GM18498 (cell line): ENCODE measurements around the gene RPGRIP1.
"Not testable (repeated sequence)": the region's sequence is repeated elsewhere in the genome, so short reads cannot be mapped to it uniquely, and the experiment has no call there.

Experiments
- ATAC-seq: cut with Tn5 transposase; IDR thresholded peaks from one replicate; pipeline ENCODE4 v1.9.1; 2021; ENCODE audit warnings: mild to moderate bottlenecking, moderate library complexity; ENCODE audit not compliant: unreplicated experiment

The RPGRIP1 gene

DNA sequence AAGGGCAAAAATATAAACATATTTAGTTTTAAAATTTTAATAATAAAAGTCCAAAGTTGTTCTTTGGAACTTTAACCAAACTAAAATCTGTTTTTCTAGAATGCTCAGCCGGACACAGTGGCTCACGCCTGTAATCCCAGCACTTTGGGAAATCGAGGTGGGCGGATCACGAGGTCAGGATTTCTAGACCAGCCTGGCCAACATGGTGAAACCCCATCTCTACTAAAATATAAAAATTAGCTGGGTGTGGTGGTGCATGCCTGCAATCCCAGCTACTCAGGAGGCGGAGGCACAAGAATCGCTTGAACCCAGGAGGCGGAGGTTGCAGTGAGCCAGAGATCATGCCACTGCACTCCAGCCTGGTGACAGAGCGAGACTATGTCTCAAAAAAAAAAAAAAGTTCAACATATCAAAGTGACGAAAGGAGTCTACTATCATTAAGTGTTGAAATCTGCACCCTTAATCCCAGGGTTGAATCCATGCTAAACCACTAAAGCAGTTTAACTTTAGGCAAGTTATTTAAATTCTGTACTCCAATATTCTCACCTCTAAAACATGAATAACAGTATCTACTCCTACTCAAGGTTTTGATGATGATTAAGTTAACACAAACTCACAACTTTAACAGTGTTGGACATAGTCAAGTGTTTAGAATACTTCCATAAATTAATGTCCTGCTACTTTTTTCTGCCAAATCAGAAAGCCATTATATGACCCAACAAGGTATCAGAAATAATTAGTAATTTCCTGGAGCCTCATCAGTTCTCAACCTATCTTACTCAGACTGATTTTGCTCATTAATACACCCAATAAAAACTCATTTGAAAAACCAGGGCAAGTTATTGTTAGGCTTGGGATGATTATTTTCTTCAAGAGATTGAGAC, 21.6 kb upstream of the RPGRIP1 start:
- no peak for ATAC-seq

DNA sequence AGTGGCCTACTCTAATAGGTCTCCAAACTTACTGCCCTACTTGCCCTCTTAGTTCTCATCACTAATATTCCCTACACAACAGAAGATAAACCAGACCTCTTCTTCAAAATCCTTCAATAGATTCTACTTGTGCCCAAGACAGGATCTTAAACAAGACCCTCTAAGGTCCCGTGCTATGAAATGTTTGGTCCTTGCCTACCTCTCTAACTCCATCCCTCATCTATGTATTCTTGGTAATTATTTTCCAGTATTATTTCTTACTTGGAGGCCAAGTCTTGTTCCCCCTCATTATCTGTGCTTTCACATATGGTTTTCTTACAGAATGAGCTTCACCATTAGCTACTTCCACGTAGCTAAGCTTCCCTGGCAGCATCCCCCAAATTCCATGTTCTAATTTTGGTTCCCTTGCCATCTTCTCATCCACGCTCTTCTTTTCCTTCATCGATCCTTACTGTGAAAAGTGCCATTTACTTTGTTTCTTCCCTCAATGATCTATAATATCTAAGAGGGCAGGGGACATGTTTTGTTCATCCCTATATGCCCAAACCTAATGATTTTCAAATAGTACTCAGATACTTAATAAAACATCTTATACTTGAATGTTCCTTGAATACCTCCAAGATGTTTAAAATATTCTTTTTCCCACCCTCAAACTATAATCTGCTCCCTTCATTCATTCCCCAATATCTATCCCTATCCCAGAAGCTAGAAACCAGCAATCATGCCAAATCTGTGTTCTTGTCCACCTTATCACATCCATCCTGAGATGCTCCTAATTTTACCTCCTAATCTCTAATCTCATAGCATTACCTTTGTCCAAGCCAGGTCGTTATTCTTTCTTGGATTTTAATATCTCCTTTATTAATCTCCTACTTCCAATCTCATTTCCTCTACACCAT, 20.7 kb upstream of the RPGRIP1 start:
- ATAC-seq, result no peak

DNA sequence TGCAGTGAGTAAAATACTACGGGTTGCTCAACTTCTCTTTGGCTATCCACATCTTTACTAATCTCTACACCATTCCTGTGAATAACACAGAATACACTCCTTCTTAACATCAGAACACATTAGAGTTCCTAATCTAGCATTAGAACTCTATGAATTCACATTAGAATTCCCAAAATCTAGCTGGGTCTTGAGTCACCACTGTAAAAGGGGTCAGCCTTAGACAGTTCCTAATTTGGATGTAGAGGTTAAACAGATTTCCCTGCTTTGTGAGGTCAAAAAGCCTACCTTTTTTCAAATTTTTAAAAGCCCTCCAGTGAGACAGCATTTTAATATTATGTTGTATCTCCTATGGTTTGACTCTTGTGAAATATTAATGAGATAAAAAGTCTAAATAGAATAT, 18.1 kb upstream of the RPGRIP1 start:
- ATAC-seq, result no peak

DNA sequence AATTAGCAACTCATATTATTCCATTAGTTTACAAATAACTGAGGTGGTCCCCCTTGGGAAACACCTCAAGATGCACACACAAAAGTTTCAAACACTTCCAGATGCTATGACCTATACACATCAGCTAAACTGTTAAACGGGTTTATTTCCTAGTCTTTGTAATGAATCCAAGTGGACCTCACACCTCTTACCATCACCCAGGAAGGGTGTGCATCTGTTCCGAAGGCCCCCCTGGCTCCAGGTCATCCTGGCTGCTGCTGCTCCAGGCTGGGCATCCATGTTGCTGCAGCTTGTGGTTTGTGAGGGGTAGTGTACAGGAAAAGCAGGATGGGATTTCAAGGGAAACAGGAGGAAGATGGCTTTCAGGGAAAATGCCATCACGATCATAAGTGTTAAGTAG, 17.5 kb upstream of the RPGRIP1 start:
- no peak for ATAC-seq

DNA sequence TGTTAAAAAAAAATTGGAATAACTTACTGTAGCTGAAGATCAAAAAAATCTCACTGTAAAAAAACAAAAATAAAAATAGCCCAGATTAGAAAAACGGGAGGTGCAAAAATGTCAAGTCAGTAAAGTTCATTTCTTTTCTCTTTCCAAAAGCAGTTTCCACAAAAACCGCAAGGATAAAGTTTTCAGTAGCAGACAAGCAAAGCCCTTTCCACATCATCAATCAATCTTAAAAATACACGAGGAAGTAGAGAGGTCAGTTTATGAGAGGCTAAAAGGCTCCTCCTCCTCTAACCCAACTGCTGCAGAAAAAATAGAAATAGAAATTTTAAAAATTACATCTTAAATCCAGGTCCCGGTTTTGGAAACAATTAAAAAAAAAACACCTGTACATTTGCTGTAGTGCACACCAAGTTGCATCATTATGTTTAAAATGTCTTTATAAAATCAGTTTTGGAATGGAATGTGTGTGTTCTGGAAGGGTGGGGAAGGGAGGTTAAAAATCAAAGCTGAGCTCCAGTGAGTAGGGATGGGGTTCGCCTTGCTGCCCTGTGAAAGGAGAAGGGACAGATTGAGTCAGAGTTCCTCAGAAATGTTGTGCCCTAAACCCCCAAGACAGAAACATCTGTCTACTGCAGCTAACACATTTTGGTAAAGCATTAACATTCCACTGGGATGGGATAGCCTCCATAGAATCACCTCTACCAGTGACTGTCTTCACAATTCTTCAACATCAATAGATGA, 16.4 kb upstream of the RPGRIP1 start:
- no peak for ATAC-seq

DNA sequence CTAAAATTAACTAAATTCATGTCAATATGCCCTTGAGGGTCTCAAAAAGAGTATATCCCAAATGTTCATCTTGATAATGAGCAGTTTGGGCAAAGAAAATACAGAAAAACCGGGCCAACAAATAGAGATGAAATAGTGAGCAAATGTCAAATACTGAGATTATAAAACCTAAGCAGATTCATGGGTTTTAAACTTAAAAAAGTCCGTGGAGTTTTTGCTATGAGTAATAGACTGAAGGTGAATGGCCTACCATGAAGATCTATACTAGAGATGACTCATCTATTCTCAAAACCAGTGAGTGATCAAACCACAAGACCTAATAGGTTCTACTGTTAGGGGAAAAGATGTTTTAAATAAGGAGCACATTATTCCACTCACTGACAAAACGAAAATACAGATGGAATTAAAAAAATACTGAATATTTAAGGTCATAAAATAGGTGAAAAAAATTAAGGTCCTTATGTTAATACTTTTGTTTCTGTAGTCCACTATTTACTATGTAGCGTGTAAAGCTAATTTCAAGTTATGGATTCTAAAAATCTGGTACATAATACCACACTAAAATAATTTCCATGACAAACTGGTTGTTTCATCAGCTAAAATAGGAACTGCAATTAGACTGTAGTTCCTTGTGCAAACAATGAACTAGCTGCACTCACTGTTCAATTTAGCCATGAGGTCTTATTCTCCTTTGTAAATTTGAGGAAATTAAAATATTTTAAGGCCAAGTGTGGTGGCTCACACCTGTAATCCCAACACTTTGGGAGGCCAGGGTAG, 15.7 kb upstream of the RPGRIP1 start:
- peak; percentile 71 for ATAC-seq

DNA sequence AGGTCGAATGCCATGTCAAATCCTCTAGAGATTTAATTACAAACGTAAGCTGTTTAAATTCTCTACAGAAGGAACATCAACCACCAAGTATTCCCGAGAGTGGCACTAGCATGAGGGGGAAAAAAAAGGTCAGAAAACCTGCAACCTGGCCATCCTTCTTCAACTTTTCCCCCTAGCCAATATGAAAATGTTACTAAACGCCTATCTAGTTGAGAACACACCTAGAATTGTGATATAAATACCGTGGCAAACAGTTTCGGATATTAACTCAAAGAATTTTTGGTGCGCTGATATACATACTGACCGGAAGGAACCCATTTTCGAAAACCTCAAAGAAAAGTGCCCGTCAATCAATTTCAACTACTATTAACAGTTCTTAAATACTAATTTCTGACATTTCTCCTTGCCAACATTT, 12.4 kb upstream of the RPGRIP1 start:
- no peak for ATAC-seq

DNA sequence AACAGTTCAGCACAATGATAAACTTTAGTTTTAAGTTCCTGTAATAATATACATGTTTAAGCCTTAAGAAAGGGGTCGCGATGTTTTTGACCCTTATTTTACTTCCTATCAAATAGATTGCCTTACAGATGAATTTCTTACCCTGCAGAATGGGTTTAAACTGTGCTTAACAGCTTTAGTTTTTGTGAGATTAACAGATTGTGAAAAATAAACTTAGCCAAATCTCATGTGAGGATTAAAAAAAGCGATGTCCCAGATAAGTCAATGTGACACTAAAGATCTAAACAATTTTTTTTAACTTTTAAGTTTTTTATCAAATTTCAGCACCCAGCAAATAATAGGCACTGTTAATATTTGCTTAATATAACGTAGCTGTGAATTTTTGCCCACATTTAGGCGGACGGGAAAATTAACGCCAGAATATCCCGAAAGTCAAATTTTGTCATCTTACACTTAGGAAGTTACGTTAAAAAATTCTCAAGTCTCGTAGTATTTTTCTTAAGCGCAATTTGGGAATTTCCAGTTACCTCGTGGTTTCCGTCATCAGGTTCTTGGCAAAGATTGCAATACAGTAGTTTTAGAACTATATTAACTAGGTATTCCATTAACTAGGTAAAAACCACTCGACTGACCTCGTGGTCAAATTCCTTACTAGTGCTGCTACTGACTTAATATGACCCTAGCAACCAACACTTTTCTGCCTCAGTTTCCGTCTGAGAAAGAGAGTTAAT, 11.8 kb upstream of the RPGRIP1 start:
- ATAC-seq, result no peak

DNA sequence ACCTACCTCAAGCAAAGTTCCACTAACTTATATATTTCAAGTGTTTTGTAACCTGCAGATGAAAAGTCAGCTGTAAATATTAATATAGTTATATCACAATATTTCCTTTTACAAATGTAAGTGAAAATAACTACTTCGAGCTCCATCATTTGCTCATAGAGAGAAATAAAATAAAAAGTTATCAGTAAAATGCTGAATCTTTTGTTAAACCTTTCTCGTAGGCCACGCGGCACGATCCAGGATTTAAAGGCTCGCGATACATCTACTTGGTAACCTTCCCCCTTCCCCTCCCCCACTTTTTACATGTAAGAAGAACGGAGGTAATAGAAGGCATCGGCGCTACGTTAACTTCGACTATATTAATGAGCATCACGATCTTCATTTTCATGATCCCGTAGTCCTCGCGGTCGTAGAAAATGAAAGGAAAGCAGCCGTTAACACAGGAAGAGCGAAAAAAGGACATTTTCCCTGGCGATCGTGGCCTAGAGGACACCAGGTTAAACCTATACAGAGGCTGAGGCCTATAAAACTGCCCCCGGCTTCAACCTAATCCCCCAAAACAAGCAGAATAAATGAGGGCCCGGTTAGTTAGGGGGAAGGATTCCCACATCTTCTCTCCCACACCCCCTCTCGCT, 11.1 kb upstream of the RPGRIP1 start:
- ATAC-seq, result no peak

DNA sequence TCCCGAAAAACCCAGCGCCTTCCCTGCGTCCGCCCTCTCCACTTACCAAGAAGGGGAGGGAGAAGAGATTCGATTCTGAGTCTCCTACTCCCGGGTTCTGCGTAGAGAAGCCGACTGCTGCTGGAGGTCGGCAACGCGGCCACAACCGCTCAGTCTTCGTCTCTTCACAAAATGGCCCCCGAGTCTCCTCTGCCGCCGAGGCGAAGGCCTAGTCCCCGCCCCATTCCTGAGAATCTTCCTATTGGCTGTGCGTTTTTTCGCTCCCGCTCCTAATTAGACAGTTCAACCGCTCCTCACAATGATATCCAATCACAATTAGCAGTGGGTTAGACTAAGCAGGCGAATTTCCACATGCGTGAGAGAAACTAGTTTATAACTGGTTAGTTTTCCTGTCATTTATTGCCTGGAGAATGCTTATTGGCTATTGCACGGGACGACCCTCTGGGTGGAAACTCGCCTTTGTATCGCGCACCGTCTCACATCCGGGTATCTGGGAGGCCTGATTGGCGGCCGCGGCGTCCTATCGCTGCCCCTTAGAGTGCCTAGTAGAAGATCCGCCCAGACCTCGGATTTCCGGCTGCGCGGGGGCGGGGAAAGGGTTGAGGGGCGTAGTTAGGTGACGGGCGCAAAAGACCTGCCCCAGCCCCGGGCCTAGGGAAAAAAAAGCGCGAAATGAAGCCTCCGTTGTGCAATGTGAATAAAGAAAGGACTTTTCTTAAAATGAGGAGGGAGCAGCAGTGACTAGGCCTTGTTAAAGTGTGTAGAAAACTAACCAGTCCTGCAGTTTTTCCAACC, 10.4 kb upstream of the RPGRIP1 start, which contains the start of gene HNRNPC:
TSS of gene HNRNPC (minus strand) at position 191 of the 795 bp plus-strand sequence. CDS start 35,249 bp downstream, outside the sequence.
- ATAC-seq, result peak; percentile 92

DNA sequence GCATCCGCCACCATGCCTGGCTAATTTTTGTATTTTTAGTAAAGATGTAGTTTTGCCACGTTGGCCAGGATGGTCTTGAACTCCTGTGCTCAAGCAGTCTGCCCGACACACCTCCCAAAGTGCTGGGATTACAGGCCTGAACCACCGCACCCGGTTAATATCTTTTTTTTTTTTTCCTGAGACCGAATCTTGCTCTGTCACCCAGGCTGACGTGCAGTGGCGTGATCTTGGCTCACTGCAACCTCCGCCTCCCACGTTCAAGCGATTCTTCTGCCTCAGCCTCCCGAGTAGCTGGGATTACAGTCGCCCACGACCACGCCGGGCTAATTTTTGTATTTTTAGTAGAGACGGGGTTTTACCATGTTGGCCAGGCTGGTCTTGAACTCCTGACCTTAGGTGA, 7.2 kb upstream of the RPGRIP1 start:
- not testable (repeated sequence) for ATAC-seq

DNA sequence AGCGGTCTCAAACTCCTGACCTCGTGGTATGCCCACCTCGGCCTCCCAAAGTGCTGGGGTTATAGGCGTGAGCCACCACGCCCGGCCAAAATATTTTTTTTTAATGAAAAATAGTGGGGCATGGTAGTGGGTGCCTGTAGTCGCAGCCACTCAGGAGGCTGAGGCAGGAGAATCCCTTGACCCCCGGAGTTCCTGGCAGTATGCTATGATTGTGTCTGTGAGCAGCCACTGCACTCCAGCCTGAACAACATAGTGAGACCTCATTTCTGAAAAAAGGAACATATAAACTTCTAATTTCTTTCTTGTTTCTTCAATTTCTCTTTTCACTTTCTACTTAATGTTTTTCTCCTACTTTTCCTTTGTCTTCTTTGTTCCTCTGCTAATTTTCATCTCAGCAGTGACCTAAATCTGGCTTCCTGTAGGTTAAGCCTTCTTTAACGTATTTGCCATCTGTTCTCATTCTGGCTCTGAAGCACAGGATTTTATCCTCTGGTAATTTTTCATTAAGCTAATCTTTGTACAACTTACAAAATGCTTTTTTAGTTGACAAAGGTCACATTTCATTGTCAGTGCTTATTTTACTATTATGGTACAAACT, 4.5 kb upstream of the RPGRIP1 start:
- ATAC-seq, result no peak

DNA sequence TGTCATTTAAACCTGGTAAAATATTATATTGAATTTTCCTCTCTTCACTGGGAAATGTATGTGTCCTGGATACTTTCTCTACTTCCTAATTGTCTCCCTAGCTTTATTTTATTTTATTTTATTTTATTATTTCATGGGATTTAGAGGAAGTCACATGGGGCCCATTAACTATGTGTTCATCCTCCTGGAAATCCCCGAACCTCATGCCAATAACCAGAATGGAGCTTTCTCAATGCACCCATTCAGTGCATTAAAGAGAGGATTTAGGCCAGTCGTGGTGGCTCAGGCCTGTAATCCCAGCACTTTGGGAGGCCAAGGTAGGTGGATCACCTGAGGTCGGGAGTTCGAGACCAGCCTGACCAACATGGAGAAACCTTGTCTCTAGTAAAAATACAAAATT, 1.3 kb upstream of the RPGRIP1 start:
- no peak for ATAC-seq

DNA sequence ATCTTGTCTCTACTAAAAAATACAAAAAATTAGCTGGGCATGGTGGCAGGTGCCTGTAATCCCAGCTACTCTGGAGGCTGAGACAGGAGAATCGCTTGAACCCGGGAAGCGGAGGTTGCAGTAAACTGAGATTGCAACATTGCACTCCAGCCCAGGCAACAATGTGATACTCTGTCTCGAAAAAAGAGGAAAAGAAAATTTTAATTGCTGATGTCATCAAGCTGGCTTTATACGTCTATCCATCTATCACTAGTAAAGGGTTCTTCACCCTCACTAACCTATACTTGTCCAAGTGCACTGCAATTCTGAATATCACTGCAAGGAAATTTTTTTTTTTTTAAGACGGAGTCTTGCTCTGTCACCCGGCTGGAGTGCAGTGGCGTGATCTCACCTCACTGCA, 2.0 kb downstream of the RPGRIP1 start:
- ATAC-seq, result not testable (repeated sequence)

DNA sequence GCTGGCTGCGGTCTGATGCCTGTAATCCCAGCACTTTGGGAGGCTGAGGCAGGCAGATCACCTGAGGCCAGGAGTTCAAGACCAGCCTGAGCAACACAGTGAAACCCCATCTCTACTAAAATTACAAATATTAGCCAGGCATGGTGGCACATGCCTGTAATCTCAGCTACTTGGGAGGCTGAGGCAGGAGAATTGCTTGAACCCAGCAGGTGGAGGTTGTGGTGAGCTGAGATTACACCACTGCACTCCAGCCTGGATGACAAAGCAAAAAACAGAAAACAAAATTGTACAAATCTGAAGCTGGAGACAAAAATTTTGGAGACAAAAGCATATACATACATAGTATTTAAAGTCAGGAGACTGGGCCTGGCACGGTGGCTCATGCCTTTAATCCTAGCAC, 6.6 kb downstream of the RPGRIP1 start:
- not testable (repeated sequence) for ATAC-seq

DNA sequence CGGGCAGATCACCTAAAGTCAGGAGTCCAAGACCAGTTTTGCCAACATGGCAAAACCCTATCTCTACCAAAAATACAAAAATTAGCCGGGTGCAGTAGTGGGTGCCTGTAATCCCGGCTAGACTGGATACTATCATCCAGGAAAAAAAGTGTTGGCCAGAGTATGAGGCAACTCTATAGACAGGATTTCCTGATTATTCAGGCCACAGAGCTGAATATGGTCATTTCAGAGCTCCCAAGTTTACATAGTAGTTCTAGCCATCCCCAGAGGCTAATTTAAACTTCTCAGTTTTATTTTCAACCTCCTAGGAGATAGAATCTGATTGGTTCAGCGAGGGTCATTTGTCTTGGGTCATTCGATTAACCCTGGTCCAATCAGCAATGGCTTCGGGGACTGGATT, 7.3 kb downstream of the RPGRIP1 start:
- ATAC-seq, result no peak

DNA sequence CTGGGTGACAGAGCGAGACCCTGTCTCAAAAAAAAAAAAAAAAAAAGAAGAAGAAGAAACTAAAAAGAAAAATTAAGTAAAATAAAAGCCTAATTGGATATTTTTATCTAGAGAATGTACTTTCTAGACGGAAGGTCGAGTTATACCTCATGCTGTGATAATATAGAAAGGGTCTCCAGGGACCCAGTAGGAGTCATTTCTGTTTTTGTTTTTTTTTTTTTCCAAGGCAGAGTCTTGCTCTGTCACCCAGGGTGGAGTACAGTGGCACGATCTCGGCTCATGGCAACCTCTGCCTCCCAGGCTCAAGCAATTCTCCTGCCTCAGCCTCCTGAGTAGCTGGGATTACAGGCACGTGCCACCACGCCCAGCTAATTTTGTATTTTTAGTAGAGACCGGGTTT, 14.1 kb downstream of the RPGRIP1 start:
- not testable (repeated sequence) for ATAC-seq

DNA sequence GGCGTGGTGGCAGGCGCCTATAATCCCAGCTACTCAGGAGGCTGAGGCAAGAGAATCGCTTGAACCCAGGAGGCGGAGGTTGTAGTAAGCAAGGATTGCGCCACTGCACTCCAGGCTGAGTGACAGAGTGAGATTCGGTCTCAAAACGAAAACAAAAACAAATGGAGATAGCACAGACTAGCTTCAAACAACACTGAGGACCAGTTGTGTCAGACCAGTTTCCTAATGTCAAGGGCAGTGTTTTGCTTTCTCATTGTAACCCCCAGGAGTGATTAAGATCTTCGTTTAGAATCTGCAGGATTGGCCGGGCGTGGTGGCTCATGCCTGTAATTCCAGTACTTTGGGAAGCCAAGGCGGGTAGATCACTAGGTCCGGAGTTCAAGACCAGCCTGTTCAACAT, 18.5 kb downstream of the RPGRIP1 start:
- ATAC-seq, result no peak
